D721Med (cell line): ENCODE measurements around the gene EFNA5.

Source experiments
- DNase-seq: peaks from one replicate; pipeline ENCODE4 v3.0.0; 2011; ENCODE audit warnings: low spot score; ENCODE audit not compliant: insufficient read length
- FAIRE-seq: peaks from 2 replicates; lab custom pipeline; 2011; peaks lifted over from hg19 to GRCh38; lab: Jason Lieb, UNC
- CTCF ChIP-seq: IDR thresholded peaks from 2 replicates; pipeline ENCODE4 v1.5.1; 2012; ENCODE audit warnings: mild to moderate bottlenecking, control low read depth; ENCODE audit not compliant: insufficient read depth; ENCODE audit errors: missing control alignments

Gene EFNA5

GRCh38 chr5:107668154-107669095 is 2.3 kb downstream of the EFNA5 start:
- no peak for FAIRE-seq
- no peak for DNase-seq
- no peak for TF ChIP-seq CTCF

- no peak for DNase-seq
- FAIRE-seq = no peak
These were observed 4.6 kb downstream of the EFNA5 start for GRCh38 chr5:107666051-107666655.

GRCh38 chr5:107665036-107665570 is 5.6 kb downstream of the EFNA5 start:
- TF ChIP-seq CTCF = no peak
- DNase-seq (no peak), FAIRE-seq (no peak)

More at GRCh38 chr5:107666051-107666655, 4.6 kb downstream of the EFNA5 start:
- TF ChIP-seq CTCF = no peak

- DNase-seq = no peak
- no peak for FAIRE-seq
- TF ChIP-seq CTCF = no peak
These were observed 7.0 kb downstream of the EFNA5 start for GRCh38 chr5:107663697-107664096.

- no peak for TF ChIP-seq CTCF
- FAIRE-seq (no peak), DNase-seq (no peak)
These were observed 9.1 kb downstream of the EFNA5 start for GRCh38 chr5:107661650-107662044.

- no peak for FAIRE-seq
- TF ChIP-seq CTCF = no peak
- no peak for DNase-seq
These were observed 9.6 kb downstream of the EFNA5 start for GRCh38 chr5:107661038-107661649.
